ENCODE data around the gene MACF1. TPM values are rescaled to one million over a fixed set of nuclear protein-coding genes. Genes with fewer than 3 reads are reported as not detected.

The MACF1 gene
- total RNA-seq, 2 experiments from 2014 or later = 159 to 163 TPM

GRCh38 chr1:39173995-39174380, 30.5 kb upstream of the MACF1 start:
- POLR2A ChIA-PET = no interaction called here
- CTCF ChIA-PET = interaction anchor here (0.6 kb wide), 1 partner anchor 80 kb away, joined by 3 read pairs; no protein-coding TSS in a partner anchor

- ChIA-PET POLR2A (no interaction called here), CTCF (interaction anchor here (0.6 kb wide), 1 partner anchor 80 kb away, joined by 3 read pairs; no protein-coding TSS in a partner anchor)
Measured at GRCh38 chr1:39174390-39175081, 30.0 kb upstream of the MACF1 start.

- POLR2A ChIA-PET = no interaction called here
- CTCF ChIA-PET = no interaction called here
Measured at GRCh38 chr1:39177706-39178105, 26.8 kb upstream of the MACF1 start.

- ChIA-PET POLR2A (no interaction called here), CTCF (no interaction called here)
Measured at GRCh38 chr1:39178541-39179431, 25.7 kb upstream of the MACF1 start.

GRCh38 chr1:39181311-39181710, 23.2 kb upstream of the MACF1 start:
- POLR2A ChIA-PET = interaction anchor here (0.7 kb wide), 1 partner anchor 124 kb away, joined by 3 read pairs; no protein-coding TSS in a partner anchor
- CTCF ChIA-PET = no interaction called here

- CTCF ChIA-PET = interaction anchor here (0.5 to 2.5 kb wide), 4 partner anchors 12 to 80 kb away, joined by 4 to 8 read pairs (median 6); partner anchors contain the start of gene MACF1
- POLR2A ChIA-PET = interaction anchor here (2.1 kb wide), 2 partner anchors 10 to 22 kb away, joined by 5 to 9 read pairs; partner anchors contain the start of gene MACF1
Measured at GRCh38 chr1:39182804-39183203, 21.7 kb upstream of the MACF1 start.

GRCh38 chr1:39183503-39184353, 20.8 kb upstream of the MACF1 start:
- POLR2A ChIA-PET = interaction anchor here (0.7 to 2.1 kb wide), 5 partner anchors 9 to 79 kb away, joined by 3 to 9 read pairs (median 5); partner anchors contain the start of gene MACF1
- CTCF ChIA-PET = interaction anchor here (0.6 to 2.7 kb wide), 15 partner anchors 9 to 392 kb away, joined by 3 to 11 read pairs (median 3); partner anchors contain the start of gene MACF1

GRCh38 chr1:39184354-39184818, 20.1 kb upstream of the MACF1 start:
- CTCF ChIA-PET = interaction anchor here (0.6 to 2.7 kb wide), 14 partner anchors 8 to 392 kb away, joined by 3 to 11 read pairs (median 3); partner anchors contain the start of gene MACF1
- POLR2A ChIA-PET = interaction anchor here (0.7 to 2.1 kb wide), 6 partner anchors 8 to 86 kb away, joined by 3 to 9 read pairs (median 5); partner anchors contain the start of gene MACF1

- CTCF ChIA-PET = interaction anchor here (0.6 to 2.6 kb wide), 6 partner anchors 15 to 191 kb away, joined by 3 to 11 read pairs (median 3); no protein-coding TSS in a partner anchor
Measured at GRCh38 chr1:39187275-39188046, 17.0 kb upstream of the MACF1 start.

GRCh38 chr1:39189592-39190041, 14.9 kb upstream of the MACF1 start:
- CTCF ChIA-PET = interaction anchor here (0.6 to 4.1 kb wide), 3 partner anchors 16 to 95 kb away, joined by 3 to 41 read pairs (median 3); partner anchors contain the start of gene MACF1
- POLR2A ChIA-PET = no interaction called here

More at GRCh38 chr1:39187275-39188046, 17.0 kb upstream of the MACF1 start:
- POLR2A ChIA-PET = interaction anchor here (0.5 kb wide), 1 partner anchor 28 kb away, joined by 5 read pairs; no protein-coding TSS in a partner anchor

GRCh38 chr1:39190096-39190495, 14.4 kb upstream of the MACF1 start:
- CTCF ChIA-PET = interaction anchor here (1.0 to 4.1 kb wide), 3 partner anchors 16 to 91 kb away, joined by 3 to 44 read pairs (median 41); partner anchors contain the start of gene MACF1
- POLR2A ChIA-PET = no interaction called here

GRCh38 chr1:39194398-39195051, 10.0 kb upstream of the MACF1 start:
- ChIA-PET POLR2A (interaction anchor here (1.0 to 5.5 kb wide), 2 partner anchors 11 to 20 kb away, joined by 3 to 75 read pairs; partner anchors contain the start of gene MACF1), CTCF (interaction anchor here (0.6 to 1.9 kb wide), 5 partner anchors 10 to 148 kb away, joined by 3 to 11 read pairs (median 3); partner anchors contain the start of gene MACF1)

- ChIA-PET POLR2A (interaction anchor here (1.0 to 5.5 kb wide), 2 partner anchors 10 to 19 kb away, joined by 3 to 75 read pairs; partner anchors contain the start of gene MACF1), CTCF (interaction anchor here (0.6 to 1.9 kb wide), 4 partner anchors 9 to 147 kb away, joined by 3 to 11 read pairs (median 6); partner anchors contain the start of gene MACF1)
Measured at GRCh38 chr1:39195166-39196111, 9.1 kb upstream of the MACF1 start.

GRCh38 chr1:39196244-39197215, 8.0 kb upstream of the MACF1 start:
- ChIA-PET POLR2A (no interaction called here), CTCF (interaction anchor here (1.2 to 1.3 kb wide), 2 partner anchors 19 to 68 kb away, joined by 4 to 5 read pairs; no protein-coding TSS in a partner anchor)
